Measurements from ENCODE around the gene TTYH3.
A peak's percentile ranks its signal among the peaks of the same experiment; 100 is the strongest.

Gene TTYH3

GRCh38 chr7:2662273-2663120 is 30.7 kb downstream of the TTYH3 start:
- H3K27ac ChIP-seq (ENCODE audit: low read depth, low read length) = no peak overlapping the region

GRCh38 chr7:2663121-2663886 is 31.5 kb downstream of the TTYH3 start:
- no peaks in the 10 kb centered on the region for H3K27me3 ChIP-seq (ENCODE audit: control insufficient read depth, insufficient read depth, low read length)
- H3K4me3 ChIP-seq (ENCODE audit: low read depth, low read length) = no peak overlapping the region
- peak overlapping the region; percentile 10 for H3K27ac ChIP-seq (ENCODE audit: low read depth, low read length)
- H3K36me3 ChIP-seq (ENCODE audit: control insufficient read depth, insufficient read depth, low read length) = peaks cover 11% of the 10 kb centered on the region; the same call in 1 of the 2 replicates
- H3K9ac ChIP-seq (ENCODE audit: low read depth, low read length) = no peak overlapping the region
- no peaks in the 10 kb centered on the region for H3K4me1 ChIP-seq (ENCODE audit: control insufficient read depth, insufficient read depth, low read length)
- no peaks in the 10 kb centered on the region for H3K9me3 ChIP-seq (ENCODE audit: control insufficient read depth, insufficient read depth, low read length)

More at GRCh38 chr7:2662273-2663120, 30.7 kb downstream of the TTYH3 start:
- H3K36me3 ChIP-seq (ENCODE audit: control insufficient read depth, insufficient read depth, low read length) = peaks cover 19% of the 10 kb centered on the region; the same call in 1 of the 2 replicates
- H3K4me1 ChIP-seq (ENCODE audit: control insufficient read depth, insufficient read depth, low read length) = no peaks in the 10 kb centered on the region
- no peaks in the 10 kb centered on the region for H3K27me3 ChIP-seq (ENCODE audit: control insufficient read depth, insufficient read depth, low read length)
- H3K4me3 ChIP-seq (ENCODE audit: low read depth, low read length) = no peak overlapping the region
- H3K9me3 ChIP-seq (ENCODE audit: control insufficient read depth, insufficient read depth, low read length) = no peaks in the 10 kb centered on the region
- no peak overlapping the region for H3K9ac ChIP-seq (ENCODE audit: low read depth, low read length)

- no peak overlapping the region for H3K27ac ChIP-seq (ENCODE audit: low read depth, low read length)
- no peaks in the 10 kb centered on the region for H3K27me3 ChIP-seq (ENCODE audit: control insufficient read depth, insufficient read depth, low read length)
- no peak overlapping the region for H3K9ac ChIP-seq (ENCODE audit: low read depth, low read length)
- peaks cover 6% of the 10 kb centered on the region; the same call in 1 of the 2 replicates for H3K36me3 ChIP-seq (ENCODE audit: control insufficient read depth, insufficient read depth, low read length)
- no peaks in the 10 kb centered on the region for H3K4me1 ChIP-seq (ENCODE audit: control insufficient read depth, insufficient read depth, low read length)
- no peak overlapping the region for H3K4me3 ChIP-seq (ENCODE audit: low read depth, low read length)
- H3K9me3 ChIP-seq (ENCODE audit: control insufficient read depth, insufficient read depth, low read length) = no peaks in the 10 kb centered on the region
These were observed 32.2 kb downstream of the TTYH3 start for GRCh38 chr7:2663960-2664359.

GRCh38 chr7:2665359-2665791 is 33.6 kb downstream of the TTYH3 start:
- H3K9ac ChIP-seq (ENCODE audit: low read depth, low read length) = no peak overlapping the region
- peaks cover 5% of the 10 kb centered on the region; the same call in 1 of the 2 replicates for H3K36me3 ChIP-seq (ENCODE audit: control insufficient read depth, insufficient read depth, low read length)
- H3K27me3 ChIP-seq (ENCODE audit: control insufficient read depth, insufficient read depth, low read length) = no peaks in the 10 kb centered on the region
- H3K4me1 ChIP-seq (ENCODE audit: control insufficient read depth, insufficient read depth, low read length) = no peaks in the 10 kb centered on the region
- H3K9me3 ChIP-seq (ENCODE audit: control insufficient read depth, insufficient read depth, low read length) = no peaks in the 10 kb centered on the region
- no peak overlapping the region for H3K27ac ChIP-seq (ENCODE audit: low read depth, low read length)
- H3K4me3 ChIP-seq (ENCODE audit: low read depth, low read length) = no peak overlapping the region

GRCh38 chr7:2666155-2666554 is 34.4 kb downstream of the TTYH3 start:
- Histone ChIP-seq H3K9me3 (ENCODE audit: control insufficient read depth, insufficient read depth, low read length) (no peaks in the 10 kb centered on the region), H3K4me1 (ENCODE audit: control insufficient read depth, insufficient read depth, low read length) (no peaks in the 10 kb centered on the region), H3K27ac (ENCODE audit: low read depth, low read length) (no peak overlapping the region), H3K9ac (ENCODE audit: low read depth, low read length) (no peak overlapping the region), H3K36me3 (ENCODE audit: control insufficient read depth, insufficient read depth, low read length) (peaks cover 5% of the 10 kb centered on the region; the same call in 1 of the 2 replicates), H3K4me3 (ENCODE audit: low read depth, low read length) (no peak overlapping the region), H3K27me3 (ENCODE audit: control insufficient read depth, insufficient read depth, low read length) (no peaks in the 10 kb centered on the region)

DNA sequence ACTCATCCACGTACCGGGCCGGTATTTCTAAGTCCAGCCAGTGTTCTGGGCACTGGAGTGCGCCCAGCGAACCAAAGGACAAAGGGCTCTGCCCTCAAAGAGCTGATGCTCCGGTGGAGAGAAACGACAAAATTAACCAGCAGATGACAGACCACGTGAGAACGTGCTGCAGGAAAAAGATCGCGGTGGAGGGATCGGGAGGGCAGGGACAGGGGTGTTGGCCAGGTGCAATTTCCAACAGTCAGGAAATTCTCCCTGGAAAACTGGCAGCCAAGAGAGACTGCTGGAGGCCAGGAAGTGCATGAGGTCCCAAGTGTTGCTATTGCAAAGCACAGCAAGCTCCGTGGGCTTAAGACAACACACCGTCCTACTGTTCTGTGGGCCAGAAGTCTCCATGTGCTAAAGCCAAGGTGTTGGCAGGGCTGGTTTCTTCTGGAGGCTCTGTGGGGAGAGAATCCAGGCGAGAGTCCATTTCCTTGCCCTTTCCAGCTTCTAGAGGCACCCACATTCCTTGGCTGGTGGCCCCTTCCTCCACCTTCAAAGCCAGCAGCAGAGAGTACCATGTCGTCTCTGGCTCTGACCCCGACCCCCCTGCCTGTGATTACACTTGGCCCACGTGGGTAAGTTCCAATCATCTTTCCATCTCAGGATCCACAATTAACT is 34.9 kb downstream of the TTYH3 start:
- Histone ChIP-seq H3K27ac (ENCODE audit: low read depth, low read length) (no peak overlapping the region), H3K4me3 (ENCODE audit: low read depth, low read length) (no peak overlapping the region), H3K36me3 (ENCODE audit: control insufficient read depth, insufficient read depth, low read length) (peaks cover 3% of the 10 kb centered on the region; the same call in 1 of the 2 replicates), H3K4me1 (ENCODE audit: control insufficient read depth, insufficient read depth, low read length) (no peaks in the 10 kb centered on the region), H3K27me3 (ENCODE audit: control insufficient read depth, insufficient read depth, low read length) (no peaks in the 10 kb centered on the region), H3K9me3 (ENCODE audit: control insufficient read depth, insufficient read depth, low read length) (no peaks in the 10 kb centered on the region), H3K9ac (ENCODE audit: low read depth, low read length) (no peak overlapping the region)

DNA sequence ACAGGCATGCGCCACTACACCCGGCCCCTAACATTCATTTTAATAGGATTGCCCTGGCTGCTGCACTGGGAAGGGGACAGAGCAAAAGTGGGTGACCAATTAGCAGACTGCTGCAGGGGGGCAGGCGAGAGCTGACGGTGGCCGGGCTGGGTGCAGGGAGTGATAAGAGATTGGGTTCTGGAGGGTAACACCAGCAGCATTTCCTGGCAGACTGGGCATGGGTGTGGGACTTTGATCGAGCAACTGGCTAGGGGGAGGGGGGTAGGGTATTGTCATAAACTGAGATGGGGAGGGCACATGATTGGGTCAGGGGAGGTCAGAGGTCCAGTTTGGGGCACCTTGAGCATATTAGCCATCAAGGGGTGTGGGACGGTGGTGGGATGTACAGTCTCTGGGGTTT is 36.1 kb downstream of the TTYH3 start:
- no peak overlapping the region for H3K9ac ChIP-seq (ENCODE audit: low read depth, low read length)
- no peaks in the 10 kb centered on the region for H3K9me3 ChIP-seq (ENCODE audit: control insufficient read depth, insufficient read depth, low read length)
- no peaks in the 10 kb centered on the region for H3K27me3 ChIP-seq (ENCODE audit: control insufficient read depth, insufficient read depth, low read length)
- no peak overlapping the region for H3K4me3 ChIP-seq (ENCODE audit: low read depth, low read length)
- no peaks in the 10 kb centered on the region for H3K36me3 ChIP-seq (ENCODE audit: control insufficient read depth, insufficient read depth, low read length)
- no peaks in the 10 kb centered on the region for H3K4me1 ChIP-seq (ENCODE audit: control insufficient read depth, insufficient read depth, low read length)
- H3K27ac ChIP-seq (ENCODE audit: low read depth, low read length) = no peak overlapping the region

DNA sequence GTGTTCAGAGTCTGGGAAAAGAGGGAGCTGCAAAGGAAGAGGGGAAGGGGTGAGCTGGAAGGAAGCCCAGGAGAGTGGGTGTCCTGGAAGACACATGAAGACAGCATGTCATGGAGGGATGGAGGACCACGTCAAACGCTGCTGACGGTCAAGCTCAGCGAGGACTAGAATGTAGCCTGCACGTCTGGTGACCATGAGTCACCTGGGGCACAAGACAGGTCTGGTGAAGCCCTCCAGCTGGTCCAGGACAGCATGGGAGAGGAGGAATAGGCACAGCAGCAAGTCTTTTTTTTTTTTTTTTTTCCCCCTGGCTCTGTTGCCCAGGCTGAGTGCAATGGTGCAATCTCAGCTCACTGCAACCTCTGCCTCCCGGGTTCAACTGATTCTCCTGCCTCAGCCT is 36.6 kb downstream of the TTYH3 start:
- no peak overlapping the region for H3K9ac ChIP-seq (ENCODE audit: low read depth, low read length)
- no peaks in the 10 kb centered on the region for H3K9me3 ChIP-seq (ENCODE audit: control insufficient read depth, insufficient read depth, low read length)
- H3K4me1 ChIP-seq (ENCODE audit: control insufficient read depth, insufficient read depth, low read length) = no peaks in the 10 kb centered on the region
- H3K4me3 ChIP-seq (ENCODE audit: low read depth, low read length) = no peak overlapping the region
- H3K36me3 ChIP-seq (ENCODE audit: control insufficient read depth, insufficient read depth, low read length) = no peaks in the 10 kb centered on the region
- no peaks in the 10 kb centered on the region for H3K27me3 ChIP-seq (ENCODE audit: control insufficient read depth, insufficient read depth, low read length)
- no peak overlapping the region for H3K27ac ChIP-seq (ENCODE audit: low read depth, low read length)

- Histone ChIP-seq H3K9ac (ENCODE audit: low read depth, low read length) (no peak overlapping the region), H3K27ac (ENCODE audit: low read depth, low read length) (no peak overlapping the region), H3K27me3 (ENCODE audit: control insufficient read depth, insufficient read depth, low read length) (no peaks in the 10 kb centered on the region), H3K9me3 (ENCODE audit: control insufficient read depth, insufficient read depth, low read length) (no peaks in the 10 kb centered on the region), H3K4me3 (ENCODE audit: low read depth, low read length) (no peak overlapping the region), H3K36me3 (ENCODE audit: control insufficient read depth, insufficient read depth, low read length) (no peaks in the 10 kb centered on the region), H3K4me1 (ENCODE audit: control insufficient read depth, insufficient read depth, low read length) (no peaks in the 10 kb centered on the region)
These were observed 38.4 kb downstream of the TTYH3 start for GRCh38 chr7:2670171-2670570.

GRCh38 chr7:2670720-2671391 is 39.1 kb downstream of the TTYH3 start:
- no peaks in the 10 kb centered on the region for H3K36me3 ChIP-seq (ENCODE audit: control insufficient read depth, insufficient read depth, low read length)
- H3K9ac ChIP-seq (ENCODE audit: low read depth, low read length) = no peak overlapping the region
- H3K9me3 ChIP-seq (ENCODE audit: control insufficient read depth, insufficient read depth, low read length) = no peaks in the 10 kb centered on the region
- no peak overlapping the region for H3K27ac ChIP-seq (ENCODE audit: low read depth, low read length)
- H3K27me3 ChIP-seq (ENCODE audit: control insufficient read depth, insufficient read depth, low read length) = no peaks in the 10 kb centered on the region
- H3K4me1 ChIP-seq (ENCODE audit: control insufficient read depth, insufficient read depth, low read length) = no peaks in the 10 kb centered on the region
- no peak overlapping the region for H3K4me3 ChIP-seq (ENCODE audit: low read depth, low read length)

All from HUES48 (cell line).